ENCODE measurements around the gene LINGO4.

The LINGO4 gene

GRCh38 chr1:151832318-151832980 lies 27.2 kb upstream of the LINGO4 start:
- peak; percentile 89 for DNase-seq

DNA sequence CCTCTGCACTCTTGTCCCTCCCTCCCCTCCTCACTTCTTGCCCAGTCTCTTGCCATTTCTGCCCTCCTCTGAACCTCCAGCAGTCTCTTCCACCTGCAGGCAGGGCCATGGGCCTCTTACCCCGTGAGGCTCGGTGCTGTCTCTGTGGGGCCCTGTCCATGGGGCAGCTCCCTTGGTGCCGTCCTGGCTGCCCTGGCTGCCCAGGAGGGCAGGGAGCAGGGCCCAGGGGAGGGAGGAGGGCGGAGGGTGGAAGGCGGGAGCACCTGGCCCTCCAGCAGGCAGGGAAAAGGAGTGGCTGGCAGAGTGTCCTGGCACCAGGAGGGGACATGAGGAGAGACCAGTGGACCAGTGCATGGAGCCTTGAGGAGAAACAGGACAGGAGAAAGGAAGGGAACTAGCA lies 26.4 kb upstream of the LINGO4 start, which contains the start of gene RORC:
TSS of gene RORC (minus strand) at position 198 of the 400 bp plus-strand sequence. CDS start at position 160, 38 bp downstream.
- DNase-seq, result peak; percentile 53

- DNase-seq, result no peak
These were observed 26.0 kb upstream of the LINGO4 start for GRCh38 chr1:151831256-151831591.

DNA sequence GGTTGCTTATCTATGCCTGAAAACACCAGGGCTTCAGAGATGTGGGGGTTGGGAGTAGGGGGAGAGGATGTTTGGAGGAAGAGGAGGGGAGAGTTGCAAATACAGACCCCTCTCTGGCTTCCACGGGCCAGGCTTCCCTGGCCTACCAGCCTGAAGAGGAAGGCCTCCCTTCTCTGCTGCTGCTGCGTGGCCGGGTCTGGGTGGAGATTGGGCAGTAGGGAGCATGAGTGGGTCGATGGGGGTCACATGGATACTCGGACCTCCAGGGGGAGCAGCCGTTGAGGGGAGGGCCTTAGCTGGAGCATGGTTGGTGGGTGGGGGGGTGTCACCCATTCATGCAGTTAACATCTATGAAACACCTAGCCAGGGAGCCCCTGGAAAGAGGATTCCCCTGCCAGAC lies 24.8 kb upstream of the LINGO4 start:
- no peak for DNase-seq

GRCh38 chr1:151829352-151830046 lies 24.3 kb upstream of the LINGO4 start:
- DNase-seq, result no peak

GRCh38 chr1:151828921-151829320 lies 23.7 kb upstream of the LINGO4 start:
- no peak for DNase-seq

GRCh38 chr1:151827853-151828252 lies 22.6 kb upstream of the LINGO4 start:
- no peak for DNase-seq

- no peak for DNase-seq
These were observed 20.8 kb upstream of the LINGO4 start for GRCh38 chr1:151825751-151826660.

DNA sequence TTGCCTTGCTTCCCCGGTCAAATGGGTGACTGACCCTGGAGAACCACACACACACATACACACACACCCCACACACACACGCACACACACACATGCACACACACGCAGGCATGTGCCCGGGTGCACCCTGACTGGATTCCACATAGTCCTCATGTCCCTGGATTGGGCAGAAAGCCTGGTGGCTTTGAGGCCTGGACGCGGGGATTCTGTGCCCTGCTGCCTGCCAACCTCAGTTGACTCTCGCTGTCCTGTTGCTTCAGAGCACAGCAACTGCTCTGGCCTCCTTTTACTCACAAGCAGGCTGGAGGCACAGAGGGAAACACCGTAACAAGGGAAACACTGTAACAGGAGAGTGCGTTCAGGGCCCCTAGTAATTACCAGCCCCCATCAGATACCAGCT lies 20.0 kb upstream of the LINGO4 start:
- no peak for DNase-seq

DNA sequence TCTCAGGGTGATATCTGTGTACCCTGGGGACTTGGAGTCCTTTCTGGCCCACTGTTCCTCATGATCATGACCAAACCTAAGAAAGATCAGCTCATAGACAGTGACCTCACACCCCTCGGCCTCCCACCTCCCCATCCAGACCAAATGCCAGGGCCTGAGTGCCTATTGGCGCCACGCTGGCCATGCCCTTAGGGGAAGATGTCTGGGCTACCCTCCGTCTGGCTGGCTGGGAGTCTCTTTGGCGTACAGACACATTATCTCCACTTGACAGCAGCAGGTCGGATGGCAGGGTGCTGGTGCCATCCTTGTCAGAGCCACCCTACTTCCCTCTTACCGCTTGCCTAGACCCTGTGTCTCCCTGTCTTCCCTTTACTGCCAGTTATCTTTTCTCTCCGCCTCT lies 18.0 kb upstream of the LINGO4 start:
- no peak for DNase-seq

DNA sequence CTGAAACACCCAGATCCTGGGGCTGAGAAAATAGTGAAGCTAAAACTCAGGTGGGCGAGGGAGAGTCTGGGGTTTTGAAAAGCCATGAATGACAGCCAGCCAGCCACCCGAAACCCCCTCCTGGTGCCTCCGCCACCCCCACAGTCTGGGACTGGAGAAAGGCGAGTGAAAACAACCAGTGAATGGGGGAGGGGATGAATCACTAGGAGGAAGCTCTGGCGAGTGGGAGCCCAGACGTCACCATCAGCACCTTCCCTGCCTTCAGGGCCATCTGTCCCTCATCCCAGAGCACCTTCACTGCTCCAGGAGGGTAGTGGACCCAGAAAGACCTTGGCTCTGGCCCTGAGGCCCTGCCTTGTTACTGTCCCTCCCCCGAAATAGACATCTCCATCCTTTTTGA lies 17.2 kb upstream of the LINGO4 start:
- DNase-seq, result no peak

GRCh38 chr1:151820940-151821339 lies 15.7 kb upstream of the LINGO4 start:
- peak; percentile 91 for DNase-seq

DNA sequence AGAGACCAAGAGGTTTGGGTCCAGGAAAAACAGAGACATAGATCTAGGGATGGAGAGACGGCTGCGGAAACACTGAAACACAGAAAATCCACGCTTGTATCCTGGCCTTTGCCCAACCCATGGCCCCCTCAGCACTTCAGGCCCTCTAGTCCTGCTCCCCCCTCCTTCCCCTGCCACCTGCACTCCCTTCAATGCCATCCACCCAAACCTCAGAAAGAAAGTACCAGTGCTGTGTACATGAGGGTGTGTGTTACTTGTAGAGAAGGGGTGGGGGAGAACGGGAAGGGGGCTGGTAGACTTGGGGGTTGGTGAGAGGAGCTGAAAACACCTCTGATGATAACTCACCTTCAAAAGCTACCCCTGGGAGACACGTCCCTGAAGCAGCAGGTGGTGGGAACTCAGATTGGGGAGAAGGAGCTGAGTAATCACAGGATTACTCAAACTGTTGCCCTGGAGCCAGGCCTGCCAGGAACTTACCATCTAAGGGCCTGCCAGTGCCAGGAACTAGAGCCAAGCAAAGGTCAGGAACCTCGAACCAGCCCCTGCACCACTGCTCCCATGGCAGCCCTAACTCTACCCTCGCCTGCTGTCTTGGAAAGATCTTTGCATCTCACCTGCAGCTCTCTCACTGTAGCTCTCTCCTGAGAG lies 14.9 kb upstream of the LINGO4 start:
- DNase-seq, result no peak

DNA sequence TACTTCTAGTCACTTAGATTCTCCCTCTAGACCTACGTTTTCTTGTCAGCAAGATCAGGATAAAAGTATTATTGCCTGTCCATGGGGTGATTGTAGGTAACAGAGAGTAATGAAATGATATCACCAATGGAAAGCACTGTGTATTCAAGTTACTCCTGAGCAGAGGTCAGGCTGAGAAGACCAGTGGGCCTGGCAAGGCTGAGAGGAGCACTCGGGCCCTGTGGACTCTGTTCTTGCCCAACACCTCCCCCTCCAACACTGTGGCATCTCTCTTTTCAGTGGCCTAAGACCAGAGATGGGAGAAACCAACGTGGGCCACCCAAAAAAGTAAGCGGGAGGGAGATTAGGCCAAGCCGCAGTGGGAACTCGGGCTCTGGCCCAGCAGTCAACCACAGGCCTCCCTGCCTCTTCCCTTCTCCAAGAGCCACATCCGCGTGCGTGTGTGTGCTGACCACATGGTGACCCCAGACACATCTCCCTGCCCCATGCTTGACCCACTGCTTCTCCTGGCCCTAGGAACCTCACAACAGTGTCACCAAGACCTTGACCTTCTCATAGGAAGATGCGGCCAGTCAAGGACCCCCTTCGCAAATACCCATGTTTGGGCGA lies 14.1 kb upstream of the LINGO4 start:
- DNase-seq, result no peak

DNA sequence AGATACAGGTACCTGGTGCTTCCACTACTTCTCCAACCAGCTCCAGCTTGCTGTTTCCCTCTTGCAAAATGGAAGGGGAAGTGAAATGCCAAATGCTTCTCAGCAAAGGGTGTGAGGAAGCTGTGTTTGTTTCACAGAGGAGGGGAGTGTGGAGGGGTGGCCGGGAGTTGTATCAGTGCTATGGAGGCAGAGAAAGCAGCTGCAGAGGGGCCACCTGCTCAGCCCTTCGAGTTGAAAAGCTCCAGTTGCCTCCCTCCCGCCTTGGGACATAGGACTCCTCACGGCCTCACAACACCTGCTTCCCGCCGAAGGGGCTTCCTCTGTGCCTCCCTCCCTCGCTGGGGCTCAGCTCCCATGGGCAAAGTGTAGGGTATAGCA lies 12.1 kb upstream of the LINGO4 start:
- no peak for DNase-seq

DNA sequence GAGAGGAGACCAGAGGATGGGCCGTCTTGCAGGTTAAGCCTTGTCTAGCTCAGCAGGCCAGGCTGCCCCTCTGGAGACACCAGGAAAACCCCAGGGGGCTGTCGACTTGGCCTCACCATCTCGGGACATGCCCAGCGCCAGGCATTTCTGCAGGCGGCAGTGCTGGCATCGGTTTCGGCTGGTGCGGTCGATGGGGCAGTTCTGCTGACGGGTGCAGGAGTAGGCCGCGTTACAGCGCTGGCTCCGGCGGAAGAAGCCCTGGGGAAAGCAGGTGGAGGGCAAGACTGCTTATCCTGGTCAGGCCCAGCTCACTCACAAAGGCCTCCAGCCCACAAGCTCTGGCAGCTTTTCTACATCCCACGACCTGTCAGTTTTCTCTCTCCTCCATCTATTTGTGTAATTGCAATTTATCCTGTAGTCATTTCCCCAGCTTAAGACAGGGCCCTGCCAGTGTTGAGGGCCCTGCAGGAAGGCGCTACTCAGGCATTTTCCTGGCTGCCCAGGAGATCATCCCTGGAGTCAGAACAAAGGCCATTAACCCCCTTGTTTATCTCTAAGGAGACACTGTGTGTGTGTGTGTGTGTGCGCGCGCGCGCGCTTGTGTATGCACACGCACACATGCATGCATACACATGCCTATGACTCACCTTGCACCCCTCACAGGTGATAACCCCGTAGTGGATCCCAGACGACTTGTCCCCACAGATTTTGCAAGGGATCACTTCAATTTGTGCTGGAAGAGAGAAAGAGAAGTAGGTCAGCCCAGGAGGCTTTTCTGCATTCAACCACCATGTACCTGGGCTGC lies 11.5 kb upstream of the LINGO4 start:
- no peak for DNase-seq

GRCh38 chr1:151815716-151816327 lies 10.6 kb upstream of the LINGO4 start:
- no peak for DNase-seq

DNA sequence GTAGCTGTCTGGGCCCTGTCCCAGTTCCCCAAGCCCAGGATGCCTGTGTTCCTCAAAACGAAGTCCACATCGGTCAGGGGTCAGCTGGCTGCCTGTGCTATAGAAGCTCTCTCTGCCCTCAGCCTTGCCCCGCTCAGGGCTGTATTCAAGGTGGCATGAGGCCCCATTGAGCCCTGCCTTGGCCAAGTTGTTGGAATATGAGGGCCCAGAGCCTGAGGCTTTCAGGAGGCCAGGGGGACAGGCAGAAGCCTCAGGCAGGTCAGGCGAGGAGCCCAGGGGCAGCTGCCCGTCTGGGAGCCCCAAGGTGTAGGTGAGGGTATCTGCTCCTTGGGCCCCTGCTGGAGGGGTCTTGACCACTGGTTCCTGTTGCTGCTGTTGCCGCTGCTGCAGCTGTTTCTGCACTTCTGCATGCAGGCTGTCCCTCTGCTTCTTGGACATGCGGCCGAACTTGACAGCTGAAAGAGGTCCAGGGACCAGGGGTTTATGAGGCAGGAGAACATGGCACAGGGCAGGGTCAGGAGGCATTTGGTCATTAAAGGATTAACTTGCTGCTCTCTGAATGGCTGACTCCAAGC lies 9.8 kb upstream of the LINGO4 start:
- no peak for DNase-seq

DNA sequence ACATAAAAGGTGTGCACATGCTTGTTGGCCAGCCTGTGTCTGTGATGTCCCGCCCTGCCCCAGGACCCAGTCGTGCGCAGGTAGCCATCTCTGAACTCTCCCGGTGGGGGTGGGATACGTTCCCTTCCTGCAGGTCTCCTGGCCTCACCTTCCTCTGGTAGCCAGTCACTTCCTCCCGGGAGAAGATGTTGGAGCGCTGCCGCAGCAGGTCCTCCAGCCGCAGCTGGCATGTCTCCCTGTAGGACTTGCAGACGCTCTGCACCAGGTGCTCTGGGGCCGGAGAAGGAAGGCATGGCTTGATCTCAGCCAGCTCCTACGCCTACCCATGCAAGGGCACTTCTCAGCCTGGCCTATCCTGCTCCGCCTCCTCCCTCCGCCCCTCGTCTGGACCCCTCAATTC lies 9.2 kb upstream of the LINGO4 start:
- DNase-seq, result no peak

DNA sequence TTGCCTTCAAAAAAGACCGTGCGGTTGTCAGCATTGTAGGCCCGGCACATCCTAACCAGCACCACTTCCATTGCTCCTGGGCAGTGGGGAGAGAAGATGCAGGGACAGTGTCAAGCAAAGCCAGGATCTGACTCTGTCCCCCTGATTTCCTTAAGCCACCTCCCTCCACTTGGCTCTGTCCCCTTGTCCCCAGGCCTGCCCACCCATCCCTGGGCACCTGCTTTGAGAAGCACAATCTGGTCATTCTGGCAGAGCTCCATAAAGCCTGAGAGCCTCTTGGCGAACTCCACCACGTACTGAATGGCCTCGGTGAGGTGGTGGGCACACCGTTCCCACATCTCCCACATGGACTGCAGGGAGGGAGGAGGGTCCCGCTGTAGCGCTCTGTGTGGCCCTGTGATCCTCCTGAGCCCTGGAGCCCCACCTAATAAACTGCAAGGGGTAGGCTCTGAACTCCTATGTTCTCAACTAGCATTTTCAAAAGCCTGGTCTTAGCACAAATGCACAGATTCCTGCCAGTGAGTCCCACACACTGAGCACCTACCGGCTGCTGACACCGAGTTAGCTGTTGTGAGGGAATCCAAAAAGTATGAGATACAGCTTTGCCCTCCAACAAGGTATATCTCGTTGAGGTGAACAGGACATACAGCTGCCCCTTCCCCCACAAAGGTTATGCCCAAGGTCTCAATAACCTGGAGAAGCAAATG lies 8.2 kb upstream of the LINGO4 start:
- DNase-seq, result no peak

All from NCI-H510A treated with DMSO at 0.1 percent for 48 hours (cell line).